H9 (cell line): Measurements from ENCODE around the gene BAZ1B. TPM values are rescaled to one million over a fixed set of nuclear protein-coding genes. Genes with fewer than 3 reads are reported as not detected.

Source experiments
- DNase-seq: peaks from one replicate; pipeline ENCODE4 v3.0.0-alpha.2; 2017
- H2AFZ ChIP-seq: one replicate; pipeline ENCODE4 v1.6.1; 2013; ENCODE audit warnings: mild to moderate bottlenecking, low read length, control low read depth, moderate library complexity
- H2AK5ac ChIP-seq: 2 replicates; pipeline ENCODE4 v1.6.1; 2013; ENCODE audit warnings: low read length, control low read depth, mixed read lengths; ENCODE audit not compliant: insufficient read length
- H2BK120ac ChIP-seq: one replicate; pipeline ENCODE4 v1.6.1; 2013; ENCODE audit warnings: low read depth, mild to moderate bottlenecking, low read length, control low read depth, inconsistent platforms; ENCODE audit not compliant: poor library complexity, severe bottlenecking
- H2BK12ac ChIP-seq: 2 replicates; pipeline ENCODE4 v1.6.1; 2013; ENCODE audit warnings: low read length, control low read depth, mixed read lengths, low read depth; ENCODE audit not compliant: insufficient read length
- H2BK15ac ChIP-seq: 2 replicates; pipeline ENCODE4 v1.6.1; 2013; ENCODE audit warnings: low read depth, low read length, control low read depth
- H2BK20ac ChIP-seq: one replicate; pipeline ENCODE4 v1.6.1; 2013; ENCODE audit warnings: low read depth, mild to moderate bottlenecking, low read length, control low read depth, inconsistent platforms; ENCODE audit not compliant: poor library complexity, severe bottlenecking
- H2BK5ac ChIP-seq: 2 replicates; pipeline ENCODE4 v1.6.1; 2013; ENCODE audit warnings: low read length, control low read depth, mixed read lengths; ENCODE audit not compliant: insufficient read length
- H3K14ac ChIP-seq: 2 replicates; pipeline ENCODE4 v1.6.1; 2013; ENCODE audit warnings: low read length, control low read depth; ENCODE audit not compliant: insufficient read depth
- H3K18ac ChIP-seq: 2 replicates; pipeline ENCODE4 v1.6.1; 2013; ENCODE audit warnings: low read depth, mild to moderate bottlenecking, mixed read lengths, low read length, control low read depth; ENCODE audit not compliant: insufficient read length
- H3K23ac ChIP-seq: 2 replicates; pipeline ENCODE4 v1.6.1; 2013; ENCODE audit warnings: low read length, control low read depth, mixed read lengths, low read depth; ENCODE audit not compliant: insufficient read length
- H3K23me2 ChIP-seq: 2 replicates; pipeline ENCODE4 v1.6.1; 2013; ENCODE audit warnings: low read depth, mild to moderate bottlenecking, mixed read lengths, low read length, control low read depth; ENCODE audit not compliant: insufficient read length, poor library complexity, severe bottlenecking
- H3K27ac ChIP-seq: 2 replicates; pipeline ENCODE4 v1.5.1; 2013; ENCODE audit warnings: low read length, control low read depth, mixed read lengths, low read depth; ENCODE audit not compliant: insufficient read length
- H3K27me3 ChIP-seq: 2 replicates; pipeline ENCODE4 v1.6.1; 2013; ENCODE audit warnings: low read length, control low read depth, inconsistent platforms; ENCODE audit not compliant: insufficient read depth
- H3K4ac ChIP-seq: 2 replicates; pipeline ENCODE4 v1.6.1; 2013; ENCODE audit warnings: low read depth, mild to moderate bottlenecking, control low read depth, inconsistent platforms, low read length, moderate library complexity
- H3K4me1 ChIP-seq: 2 replicates; pipeline ENCODE4 v1.6.1; 2013; ENCODE audit warnings: low read length, control low read depth, inconsistent platforms; ENCODE audit not compliant: insufficient read depth
- H3K4me2 ChIP-seq: 2 replicates; pipeline ENCODE4 v1.6.1; 2013; ENCODE audit warnings: low read length, control low read depth, mixed read lengths; ENCODE audit not compliant: insufficient read length, insufficient read depth
- H3K56ac ChIP-seq: 2 replicates; pipeline ENCODE4 v1.6.1; 2013; ENCODE audit warnings: low read depth, mild to moderate bottlenecking, mixed read lengths, low read length, control low read depth; ENCODE audit not compliant: insufficient read length
- H3K79me1 ChIP-seq: 2 replicates; pipeline ENCODE4 v1.6.1; 2013; ENCODE audit warnings: low read depth, mild to moderate bottlenecking, moderate library complexity, low read length, control low read depth, inconsistent platforms; ENCODE audit not compliant: insufficient read depth, poor library complexity, severe bottlenecking
- H3K79me2 ChIP-seq: 2 replicates; pipeline ENCODE4 v1.6.1; 2013; ENCODE audit warnings: low read length, control low read depth, inconsistent platforms; ENCODE audit not compliant: insufficient read depth
- H3K9ac ChIP-seq: 2 replicates; pipeline ENCODE4 v1.6.1; 2013; ENCODE audit warnings: low read length, control low read depth, mixed read lengths; ENCODE audit not compliant: insufficient read length; ENCODE audit errors: extremely low read depth
- H3K9me3 ChIP-seq: one replicate; pipeline ENCODE4 v1.6.1; 2013; ENCODE audit warnings: low read depth, low read length, inconsistent platforms; ENCODE audit not compliant: control insufficient read depth
- H3T11ph ChIP-seq: one replicate; pipeline ENCODE4 v1.6.1; 2013; ENCODE audit warnings: mild to moderate bottlenecking, low read length, control low read depth, inconsistent platforms
- H4K20me1 ChIP-seq: one replicate; pipeline ENCODE4 v1.6.1; 2013; ENCODE audit not compliant: control insufficient read depth, insufficient read length, insufficient read depth
- H4K5ac ChIP-seq: 2 replicates; pipeline ENCODE4 v1.6.1; 2013; ENCODE audit warnings: low read depth, mild to moderate bottlenecking, mixed read lengths, low read length, control low read depth; ENCODE audit not compliant: insufficient read length
- H4K8ac ChIP-seq: replicated peaks from 2 replicates; pipeline ENCODE4 v1.6.1; 2013; ENCODE audit warnings: low read length, control low read depth, mixed read lengths, low read depth; ENCODE audit not compliant: insufficient read length
- H4K91ac ChIP-seq: 2 replicates; pipeline ENCODE4 v1.6.1; 2013; ENCODE audit warnings: low read depth, mild to moderate bottlenecking, moderate library complexity, mixed read lengths, low read length, control low read depth; ENCODE audit not compliant: insufficient read length
- H3K27ac Mint-ChIP-seq, 3 experiments: 2 replicates in 2 of 3; 3 replicates in 1 of 3; pipeline ENCODE4 v1.8.0; 2020 to 2021; ENCODE audit warnings: mixed read lengths in 3 of 3, mild to moderate bottlenecking in 1 of 3, moderate library complexity in 1 of 3
- H3K27me3 Mint-ChIP-seq: 2 replicates; pipeline ENCODE4 v1.8.0; 2021; ENCODE audit warnings: low read depth, mild to moderate bottlenecking, moderate library complexity, mixed read lengths
- H3K36me3 Mint-ChIP-seq, 3 experiments: 2 replicates in 2 of 3; 3 replicates in 1 of 3; pipeline ENCODE4 v1.8.0; 2020 to 2021; ENCODE audit warnings: low read depth in 3 of 3, mixed read lengths in 3 of 3; ENCODE audit not compliant: insufficient read depth in 1 of 3
- H3K4me1 Mint-ChIP-seq, 2 experiments: 2 replicates each; pipeline ENCODE4 v1.8.0; 2020; ENCODE audit warnings: mixed read lengths in 2 of 2
- H3K4me3 Mint-ChIP-seq, 2 experiments: 2 replicates in 1 of 2; 3 replicates in 1 of 2; pipeline ENCODE4 v1.8.0; 2020 to 2021; ENCODE audit warnings: mild to moderate bottlenecking in 2 of 2, mixed read lengths in 2 of 2, moderate library complexity in 1 of 2
- H3K9me3 Mint-ChIP-seq, 2 experiments: 2 replicates in 1 of 2; 3 replicates in 1 of 2; pipeline ENCODE4 v1.8.0; 2020; ENCODE audit warnings: mild to moderate bottlenecking in 2 of 2, mixed read lengths in 2 of 2, moderate library complexity in 1 of 2
- CTCF ChIP-seq: fragments of 200-600 bp; sonication (generic); conservative IDR thresholded peaks from 3 replicates; pipeline ENCODE4 v1.8.0; 2021; ENCODE audit warnings: antibody characterized with exemption, mild to moderate bottlenecking
- WGBS: extraction: QIAGEN DNeasy Blood & Tissue Kit; methylation state at CpG from one replicate; pipeline ENCODE4 v1.1.7; 2013; ENCODE audit warnings: missing lambda C conversion rate, low lambda C conversion rate, mixed read lengths; ENCODE audit not compliant: insufficient read length; ENCODE audit errors: extremely low coverage; 5-methylcytosine and 5-hydroxymethylcytosine counted together
- total RNA-seq: library from RNA; stranded (reverse); gene quantifications from 2 replicates; pipeline ENCODE4 v1.2.1, GENCODE V29; 2021

Gene BAZ1B
- total RNA-seq, 1 experiment from 2014 or later, result 96.4 TPM

- Histone ChIP-seq H4K5ac (no peak overlapping the region), H2BK5ac (no peak overlapping the region), H4K8ac (no peak overlapping the region), H3K14ac (no peak overlapping the region; the same call in 1 of the 2 replicates), H3K9ac (no peak overlapping the region), H3K4me1 (peaks cover 3% of the 10 kb centered on the region; the same call in 1 of the 2 replicates), H3K79me1 (no peaks in the 10 kb centered on the region), H2BK120ac (no peak overlapping the region), H3K23ac (no peak overlapping the region), H3T11ph (no peak overlapping the region), H3K23me2 (no peaks in the 10 kb centered on the region), H3K9me3 (no peaks in the 10 kb centered on the region), H2AK5ac (no peak overlapping the region), H3K4me2 (no peak overlapping the region), H3K56ac (no peak overlapping the region), H3K4ac (no peak overlapping the region), H2BK12ac (no peak overlapping the region), H2AFZ (no peak overlapping the region), H2BK20ac (no peak overlapping the region), H3K27me3 (no peaks in the 10 kb centered on the region; the same call in 1 of the 2 replicates), H3K27ac (no peak overlapping the region), H2BK15ac (no peak overlapping the region), H3K18ac (no peak overlapping the region), H4K91ac (no peak overlapping the region), H3K79me2 (no peaks in the 10 kb centered on the region), H4K20me1 (no peaks in the 10 kb centered on the region)
- no peak for DNase-seq
- TF ChIP-seq CTCF, result no peak
- peaks cover 23 to 28% of the 10 kb centered on the region in 2 experiments for H3K9me3 Mint-ChIP-seq
- H3K27me3 Mint-ChIP-seq, result peaks cover 8% of the 10 kb centered on the region
- H3K27ac Mint-ChIP-seq, result no peak overlapping the region
- H3K4me1 Mint-ChIP-seq, result peaks cover 16 to 26% of the 10 kb centered on the region in 2 experiments
- H3K36me3 Mint-ChIP-seq, result peaks cover 2 to 8% (median 3%) of the 10 kb centered on the region in 3 experiments; a peak in 4 of 7 replicates
- WGBS, result no CpG with 5 or more reads among the region's 2 CpGs
- H3K4me3 Mint-ChIP-seq, result no peak overlapping the region
Measured at GRCh38 chr7:73391396-73391795, 130.7 kb downstream of the BAZ1B start.

Other genes starting within 250 kb of the BAZ1B start
- gene NSUN5, start 213.5 kb downstream of the BAZ1B start, total RNA-seq, result 64.2 and 66.8 TPM in 2 replicates
- gene TRIM50, start 194.2 kb downstream of the BAZ1B start, total RNA-seq, result not detected in 2 replicates
- gene FKBP6, start 194.1 kb downstream of the BAZ1B start, total RNA-seq, result not detected in 2 replicates
- gene FZD9, start 88.5 kb downstream of the BAZ1B start, total RNA-seq, result 1.9 and 2.1 TPM in 2 replicates
- 46.4 and 48.9 TPM in 2 replicates for gene BCL7B, start 35.4 kb upstream of the BAZ1B start, total RNA-seq
- 24.9 and 26.7 TPM in 2 replicates for gene TBL2, start 56.3 kb upstream of the BAZ1B start, total RNA-seq
- gene MLXIPL, start 102.2 kb upstream of the BAZ1B start, total RNA-seq, result 5.5 and 6.1 TPM in 2 replicates
- 0.85 and 1.3 TPM in 2 replicates for gene VPS37D, start 145.5 kb upstream of the BAZ1B start, total RNA-seq
- 8.1 and 8.7 TPM in 2 replicates for gene DNAJC30, start 161.2 kb upstream of the BAZ1B start, total RNA-seq
- 68.5 and 78.1 TPM in 2 replicates for gene BUD23, start 161.3 kb upstream of the BAZ1B start, total RNA-seq
- 9.3 and 10.1 TPM in 2 replicates for gene STX1A, start 197.4 kb upstream of the BAZ1B start, total RNA-seq
- 29.4 and 34.4 TPM in 2 replicates for gene ABHD11, start 216.5 kb upstream of the BAZ1B start, total RNA-seq
- 16.5 and 16.9 TPM in 2 replicates for gene CLDN3, start 248.0 kb upstream of the BAZ1B start, total RNA-seq